ENCODE results near the gene HRC. TPM values are rescaled to one million over a fixed set of nuclear protein-coding genes. Genes with fewer than 3 reads are reported as not detected.
A peak's percentile ranks its signal among the peaks of the same experiment; 100 is the strongest.

HRC gene
- total RNA-seq, 6 experiments from 2014 or later: 0.18 to 0.68 (median 0.19) TPM; not detected in 2

DNA sequence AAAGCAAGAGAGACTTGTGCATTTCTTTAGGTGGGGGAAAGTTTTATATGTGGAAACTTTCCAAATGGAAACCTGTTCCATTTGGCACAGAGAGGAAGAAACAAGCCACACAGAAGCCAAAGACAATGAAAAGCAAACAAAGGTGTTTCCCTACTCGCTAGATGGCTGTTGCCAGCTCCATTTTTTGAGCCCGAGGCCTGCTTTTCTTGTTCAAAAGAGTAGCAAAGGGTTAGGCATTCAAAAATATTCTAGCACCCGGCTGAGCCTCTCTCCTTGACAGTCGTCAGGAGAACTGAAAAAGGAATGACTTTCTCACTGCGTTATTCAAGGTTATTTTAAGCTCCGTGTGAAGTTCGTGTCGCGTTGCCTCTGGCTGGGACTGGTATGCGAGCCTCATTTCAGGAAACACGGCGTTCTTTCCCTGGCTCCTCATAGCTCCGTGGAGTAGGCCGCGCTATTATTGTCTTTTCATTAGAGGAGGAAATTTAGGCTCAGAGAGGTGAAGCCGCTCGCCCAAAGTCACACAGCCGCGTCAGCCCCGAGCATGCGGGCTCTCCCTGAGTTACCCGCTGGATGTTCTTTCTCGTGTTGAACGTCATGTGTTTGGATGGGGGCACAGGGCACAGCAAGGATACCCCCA lies 10.0 kb upstream of the HRC start:
- Histone ChIP-seq H3K9me3 (no peaks in the 10 kb centered on the region), H3K27me3 (no peaks in the 10 kb centered on the region), H3K4me1 (peaks cover 0 to 1% (median 0%) of the 10 kb centered on the region in 4 donors), H3K36me3 (no peaks in the 10 kb centered on the region), H3K27ac (no peak overlapping the region), H3K4me3 (no peak overlapping the region)
- 61% methylated on average over 13 of the region's 24 CpGs for WGBS (ENCODE audit: insufficient coverage, low coverage, low lambda C conversion rate, missing lambda C conversion rate)
- no peak for TF ChIP-seq POLR2A (IDR thresholded peaks at IDR 0.05)
- TF ChIP-seq, protein P1, sequence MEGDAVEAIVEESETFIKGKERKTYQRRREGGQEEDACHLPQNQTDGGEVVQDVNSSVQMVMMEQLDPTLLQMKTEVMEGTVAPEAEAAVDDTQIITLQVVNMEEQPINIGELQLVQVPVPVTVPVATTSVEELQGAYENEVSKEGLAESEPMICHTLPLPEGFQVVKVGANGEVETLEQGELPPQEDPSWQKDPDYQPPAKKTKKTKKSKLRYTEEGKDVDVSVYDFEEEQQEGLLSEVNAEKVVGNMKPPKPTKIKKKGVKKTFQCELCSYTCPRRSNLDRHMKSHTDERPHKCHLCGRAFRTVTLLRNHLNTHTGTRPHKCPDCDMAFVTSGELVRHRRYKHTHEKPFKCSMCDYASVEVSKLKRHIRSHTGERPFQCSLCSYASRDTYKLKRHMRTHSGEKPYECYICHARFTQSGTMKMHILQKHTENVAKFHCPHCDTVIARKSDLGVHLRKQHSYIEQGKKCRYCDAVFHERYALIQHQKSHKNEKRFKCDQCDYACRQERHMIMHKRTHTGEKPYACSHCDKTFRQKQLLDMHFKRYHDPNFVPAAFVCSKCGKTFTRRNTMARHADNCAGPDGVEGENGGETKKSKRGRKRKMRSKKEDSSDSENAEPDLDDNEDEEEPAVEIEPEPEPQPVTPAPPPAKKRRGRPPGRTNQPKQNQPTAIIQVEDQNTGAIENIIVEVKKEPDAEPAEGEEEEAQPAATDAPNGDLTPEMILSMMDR (IDR thresholded peaks at IDR 0.05): no peak
- DNase-seq (no peak), ATAC-seq (no peak)
- intact Hi-C loops (cut with DNase I): no loop called here

DNA sequence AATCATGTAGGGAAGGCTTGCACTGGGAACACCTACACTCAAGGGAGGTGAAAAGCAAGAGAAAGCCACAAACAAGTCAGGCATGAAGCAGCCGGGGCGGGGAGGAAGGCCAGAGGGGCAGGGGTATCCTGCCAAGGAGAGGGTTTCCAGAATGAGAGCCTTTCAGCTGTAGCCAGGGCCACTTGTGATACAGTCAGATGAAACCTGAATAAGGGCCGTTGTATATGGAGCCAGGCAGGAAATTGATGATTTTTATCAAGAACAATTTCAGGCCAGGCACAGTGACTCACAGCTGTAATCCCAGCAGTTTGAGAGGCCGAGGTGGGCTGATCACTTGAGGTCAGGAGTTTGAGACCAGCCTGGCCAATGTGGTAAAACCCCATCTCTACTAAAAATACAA lies 6.8 kb upstream of the HRC start:
- no peaks in the 10 kb centered on the region for H3K36me3 ChIP-seq
- no peak overlapping the region for H3K4me3 ChIP-seq
- TF ChIP-seq, protein P1 (IDR thresholded peaks at IDR 0.05): no peak
- no peak for TF ChIP-seq POLR2A (IDR thresholded peaks at IDR 0.05)
- no peaks in the 10 kb centered on the region for H3K27me3 ChIP-seq
- DNase-seq (no peak), ATAC-seq (no peak)
- intact Hi-C loops (cut with DNase I): no loop called here
- H3K9me3 ChIP-seq: no peaks in the 10 kb centered on the region
- H3K4me1 ChIP-seq: no peaks in the 10 kb centered on the region
- no peak overlapping the region for H3K27ac ChIP-seq
- WGBS (ENCODE audit: insufficient coverage, low coverage, low lambda C conversion rate, missing lambda C conversion rate): 80% methylated on average over 1 of the region's 4 CpGs

DNA sequence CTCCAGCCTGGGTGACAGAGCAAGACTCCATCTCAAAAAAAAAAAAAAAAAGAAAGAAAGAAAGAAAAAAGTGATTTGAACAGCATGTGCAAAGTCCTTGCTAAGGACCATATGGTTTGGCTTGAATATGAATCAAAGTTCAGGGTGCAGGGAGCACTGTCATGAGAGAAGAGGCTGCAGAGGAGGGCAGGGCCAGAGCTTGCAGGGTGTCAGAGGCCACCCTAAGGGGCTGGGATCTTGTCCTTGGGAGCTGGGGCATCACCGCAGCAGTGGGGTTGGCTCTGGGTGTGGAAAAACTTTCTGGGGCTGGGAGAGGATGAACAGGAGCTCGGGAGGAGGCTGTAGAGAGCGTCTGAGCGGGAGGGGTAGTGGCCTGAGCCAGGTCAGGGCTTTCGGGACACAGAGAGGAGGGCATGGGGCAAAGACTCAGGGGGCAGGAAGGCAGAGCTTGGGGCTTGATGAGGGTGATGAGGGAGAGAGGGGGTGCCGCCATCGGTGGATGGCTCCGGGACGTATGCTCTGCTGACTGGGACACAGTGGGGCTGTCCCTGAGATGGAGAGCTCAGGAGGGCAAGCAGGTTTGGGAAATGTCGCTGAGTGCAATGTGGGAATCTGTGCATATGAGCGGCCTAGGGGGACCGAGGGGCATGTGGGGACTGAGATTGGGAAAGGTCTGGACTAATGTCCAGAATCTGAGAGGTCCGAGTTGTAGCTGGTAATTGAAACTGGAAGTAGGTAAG lies 5.4 kb upstream of the HRC start:
- ATAC-seq (no peak), DNase-seq (no peak)
- no peaks in the 10 kb centered on the region for H3K36me3 ChIP-seq
- no peak overlapping the region for H3K27ac ChIP-seq
- no peaks in the 10 kb centered on the region for H3K27me3 ChIP-seq
- no peaks in the 10 kb centered on the region for H3K4me1 ChIP-seq
- intact Hi-C loops (cut with DNase I): no loop called here
- WGBS (ENCODE audit: insufficient coverage, low coverage, low lambda C conversion rate, missing lambda C conversion rate): 92% methylated on average over 8 of the region's 13 CpGs
- H3K9me3 ChIP-seq: no peaks in the 10 kb centered on the region
- no peak for TF ChIP-seq POLR2A (IDR thresholded peaks at IDR 0.05)
- TF ChIP-seq, protein P1 (IDR thresholded peaks at IDR 0.05): no peak
- H3K4me3 ChIP-seq: no peak overlapping the region

DNA sequence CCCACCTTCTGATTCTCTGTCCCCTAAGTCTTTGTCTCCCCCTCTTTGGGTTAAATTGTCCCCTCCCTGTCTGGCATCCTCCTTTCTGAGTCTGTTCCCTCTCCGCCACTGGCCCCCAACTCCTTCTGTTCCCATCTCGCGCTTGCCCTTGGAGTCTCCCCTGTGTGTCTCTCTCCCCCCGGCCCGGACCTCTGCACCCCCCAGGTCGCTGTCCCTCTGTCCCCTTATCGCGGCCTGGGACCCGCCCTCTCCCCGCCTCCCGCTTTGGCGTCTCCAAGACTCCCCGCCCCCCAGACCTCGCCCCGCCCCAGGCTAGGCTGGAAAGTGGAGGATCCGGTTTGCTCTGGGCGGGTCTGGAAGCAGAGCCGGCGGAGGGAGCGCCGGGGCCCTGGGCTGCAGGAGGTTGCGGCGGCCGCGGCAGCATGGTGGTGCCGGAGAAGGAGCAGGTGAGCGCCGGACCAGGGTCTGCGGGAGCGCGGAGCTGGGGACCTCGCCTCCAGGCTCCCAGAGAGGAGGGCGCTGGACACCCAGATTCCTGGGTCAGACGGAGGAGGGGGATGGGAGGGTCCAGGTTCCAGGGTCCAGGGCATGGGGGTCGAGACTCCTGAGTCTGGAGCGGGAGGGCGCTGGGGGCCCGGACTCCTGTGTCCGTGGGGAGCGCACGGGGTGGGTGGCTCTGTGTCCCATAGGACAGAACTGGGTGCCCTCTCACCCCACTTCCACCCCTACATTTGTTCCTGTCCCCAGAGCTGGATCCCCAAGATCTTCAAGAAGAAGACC lies 2.4 kb upstream of the HRC start, which contains the start of gene TRPM4:
TRPM4 (plus strand) TSS at position 348 of the 780 bp plus-strand sequence; CDS start at position 423, 75 bp downstream.
- peak; percentile 92 to 96 (median 95) for ATAC-seq
- Histone ChIP-seq H3K4me1 (no peaks in the 10 kb centered on the region), H3K36me3 (no peaks in the 10 kb centered on the region), H3K4me3 (peak within 1 kb of the TSS; percentile 62 to 76 (median 65)), H3K27me3 (no peaks in the 10 kb centered on the region), H3K27ac (peak within 1 kb of the TSS; percentile 49 to 70 (median 60)), H3K9me3 (no peaks in the 10 kb centered on the region)
- 3% methylated on average over 16 of the region's 41 CpGs for WGBS (ENCODE audit: insufficient coverage, low coverage, low lambda C conversion rate, missing lambda C conversion rate)
- TF ChIP-seq POLR2A (IDR thresholded peaks at IDR 0.05): peak; percentile 62
- TF ChIP-seq, protein P1 (IDR thresholded peaks at IDR 0.05): no peak
- intact Hi-C loops (cut with DNase I): no loop called here
- DNase-seq: peak; percentile 88 to 92 (median 89)

Data from right lobe of liver (tissue), 6 donors.